ENCODE results near the gene FOXD3.
A peak's percentile ranks its signal among the peaks of the same experiment; 100 is the strongest.

Gene FOXD3

GRCh38 chr1:63326473-63327380 lies 4.4 kb downstream of the FOXD3 start:
- TF ChIP-seq CTCF (IDR thresholded peaks at IDR 0.05; ENCODE audit: low read depth, low read length) = no peak
- DNase-seq = no peak
- Histone ChIP-seq H3K27me3 (ENCODE audit: insufficient read depth, low read depth, severe bottlenecking) (peaks cover 55% of the 10 kb centered on the region), H3K9me3 (ENCODE audit: severe bottlenecking) (no peaks in the 10 kb centered on the region), H3K4me3 (ENCODE audit: low read depth, low read length) (peak overlapping the region; percentile 3), H3K36me3 (no peaks in the 10 kb centered on the region), H3K27ac (no peak overlapping the region)

GRCh38 chr1:63327417-63328054 lies 5.2 kb downstream of the FOXD3 start:
- peak; percentile 93 for TF ChIP-seq CTCF (IDR thresholded peaks at IDR 0.05; ENCODE audit: low read depth, low read length)
- peak; percentile 82 for DNase-seq
- Histone ChIP-seq H3K27me3 (ENCODE audit: insufficient read depth, low read depth, severe bottlenecking) (peaks cover 47% of the 10 kb centered on the region), H3K9me3 (ENCODE audit: severe bottlenecking) (no peaks in the 10 kb centered on the region), H3K27ac (no peak overlapping the region), H3K36me3 (no peaks in the 10 kb centered on the region), H3K4me3 (ENCODE audit: low read depth, low read length) (no peak overlapping the region)

GRCh38 chr1:63328122-63328521 lies 5.8 kb downstream of the FOXD3 start:
- DNase-seq = no peak
- Histone ChIP-seq H3K27ac (no peak overlapping the region), H3K36me3 (no peaks in the 10 kb centered on the region), H3K9me3 (ENCODE audit: severe bottlenecking) (no peaks in the 10 kb centered on the region), H3K4me3 (ENCODE audit: low read depth, low read length) (no peak overlapping the region), H3K27me3 (ENCODE audit: insufficient read depth, low read depth, severe bottlenecking) (peaks cover 42% of the 10 kb centered on the region)
- no peak for TF ChIP-seq CTCF (IDR thresholded peaks at IDR 0.05; ENCODE audit: low read depth, low read length)

- H3K4me3 ChIP-seq (ENCODE audit: low read depth, low read length) = no peak overlapping the region
These were observed 6.4 kb downstream of the FOXD3 start for GRCh38 chr1:63328781-63329180.

GRCh38 chr1:63329621-63330330 lies 7.4 kb downstream of the FOXD3 start:
- Histone ChIP-seq H3K9me3 (ENCODE audit: severe bottlenecking) (no peaks in the 10 kb centered on the region), H3K4me3 (ENCODE audit: low read depth, low read length) (no peak overlapping the region), H3K27ac (no peak overlapping the region), H3K27me3 (ENCODE audit: insufficient read depth, low read depth, severe bottlenecking) (peaks cover 30% of the 10 kb centered on the region), H3K36me3 (no peaks in the 10 kb centered on the region)
- no peak for DNase-seq
- TF ChIP-seq CTCF (IDR thresholded peaks at IDR 0.05; ENCODE audit: low read depth, low read length) = no peak

More at GRCh38 chr1:63328781-63329180, 6.4 kb downstream of the FOXD3 start:
- DNase-seq = no peak
- Histone ChIP-seq H3K27ac (no peak overlapping the region), H3K36me3 (no peaks in the 10 kb centered on the region), H3K9me3 (ENCODE audit: severe bottlenecking) (no peaks in the 10 kb centered on the region), H3K27me3 (ENCODE audit: insufficient read depth, low read depth, severe bottlenecking) (peaks cover 39% of the 10 kb centered on the region)
- TF ChIP-seq CTCF (IDR thresholded peaks at IDR 0.05; ENCODE audit: low read depth, low read length) = no peak

Data from WERI-Rb-1 (cell line).